ENCODE measurements around the gene GPSM1.

Gene GPSM1

GRCh38 chr9:136327304-136327974 is at the start of gene GPSM1:
Gene GPSM1, plus strand, starts transcription at chr9:136327539. Its CDS starts 157 bp downstream, at chr9:136327696.
- no peak for TF ChIP-seq CTCF (IDR thresholded peaks at IDR 0.05; ENCODE audit: low read depth, low read length)
- DNase-seq (ENCODE audit: low read depth in 2 of 2): peak; percentile 38 to 67
- peak within 1 kb of the TSS; percentile 76 to 79 for H3K4me3 ChIP-seq (replicated peaks in 1 of 2; ENCODE audit: low read depth in 2 of 2, low read length in 2 of 2)

GRCh38 chr9:136277746-136278145 is 49.6 kb upstream of the GPSM1 start:
- H3K4me3 ChIP-seq (replicated peaks in 1 of 2; ENCODE audit: low read depth in 2 of 2, low read length in 2 of 2): no peak overlapping the region
- no peak for DNase-seq (ENCODE audit: low read depth in 2 of 2)
- TF ChIP-seq CTCF (IDR thresholded peaks at IDR 0.05; ENCODE audit: low read depth, low read length): no peak

GRCh38 chr9:136278221-136278620 is 49.1 kb upstream of the GPSM1 start:
- no peak for TF ChIP-seq CTCF (IDR thresholded peaks at IDR 0.05; ENCODE audit: low read depth, low read length)
- no peak overlapping the region for H3K4me3 ChIP-seq (replicated peaks in 1 of 2; ENCODE audit: low read depth in 2 of 2, low read length in 2 of 2)
- DNase-seq (ENCODE audit: low read depth in 2 of 2): no peak

- no peak for TF ChIP-seq CTCF (IDR thresholded peaks at IDR 0.05; ENCODE audit: low read depth, low read length)
- H3K4me3 ChIP-seq (replicated peaks in 1 of 2; ENCODE audit: low read depth in 2 of 2, low read length in 2 of 2): no peak overlapping the region
- no peak for DNase-seq (ENCODE audit: low read depth in 2 of 2)
Measured at GRCh38 chr9:136278894-136279293, 48.4 kb upstream of the GPSM1 start.

GRCh38 chr9:136279471-136279870 is 47.9 kb upstream of the GPSM1 start:
- no peak for DNase-seq (ENCODE audit: low read depth in 2 of 2)
- TF ChIP-seq CTCF (IDR thresholded peaks at IDR 0.05; ENCODE audit: low read depth, low read length): no peak

GRCh38 chr9:136280535-136281315 is 46.6 kb upstream of the GPSM1 start:
- H3K4me3 ChIP-seq (replicated peaks in 1 of 2; ENCODE audit: low read depth in 2 of 2, low read length in 2 of 2): no peak overlapping the region
- DNase-seq (ENCODE audit: low read depth in 2 of 2): no peak
- TF ChIP-seq CTCF (IDR thresholded peaks at IDR 0.05; ENCODE audit: low read depth, low read length): no peak

More at GRCh38 chr9:136279471-136279870, 47.9 kb upstream of the GPSM1 start:
- H3K4me3 ChIP-seq (replicated peaks in 1 of 2; ENCODE audit: low read depth in 2 of 2, low read length in 2 of 2): no peak overlapping the region

Measured in cardiac fibroblast (primary cell).